Endothelial cell of umbilical vein (primary cell): Measurements from ENCODE around the gene DLGAP4. TPM values are rescaled to one million over a fixed set of nuclear protein-coding genes. Genes with fewer than 3 reads are reported as not detected.

ENCODE experiments used
- BruUV-seq: library from RNA; stranded (reverse); fragments of 400-500 nt; replicated peaks from 2 replicates; lab custom pipeline; 2021; lab: Mats Ljungman, UMichigan
- CTCF ChIA-PET: fragments of 300-600, 350-600 bp; sonication (Branson Sonifier 250); formaldehyde crosslinking; loops from one replicate; lab custom pipeline; 2021; ENCODE audit warnings: antibody characterized with exemption, inconsistent platforms; lab: Charles Lee
- POLR2A ChIA-PET: fragments of 300-600, 350-600 bp; sonication (Branson Sonifier 250); formaldehyde crosslinking; loops from one replicate; lab custom pipeline; 2021; ENCODE audit warnings: antibody characterized with exemption, inconsistent platforms; lab: Charles Lee
- DNase-seq: peaks from one replicate; pipeline ENCODE4 v3.0.0-alpha.2; 2011; ENCODE audit warnings: low read depth, low spot score
- FAIRE-seq: peaks from 2 replicates; lab custom pipeline; 2011; peaks lifted over from hg19 to GRCh38; lab: Jason Lieb, UNC
- H2AFZ ChIP-seq: 2 replicates; pipeline ENCODE4 v1.6.0; 2012; ENCODE audit warnings: low read depth, low read length, control low read depth, inconsistent platforms
- H3K27ac ChIP-seq: 2 replicates; pipeline ENCODE4 v1.5.1; 2011; ENCODE audit warnings: low read depth, mild to moderate bottlenecking, control low read depth, low read length, moderate library complexity; ENCODE audit not compliant: insufficient read depth
- H3K27me3 ChIP-seq, 2 experiments: 2 replicates each; pipeline versions ENCODE4 v1.6.0 to v1.6.1; 2011; ENCODE audit warnings: low read length in 2 of 2, mixed read lengths in 1 of 2; ENCODE audit not compliant: control insufficient read depth in 2 of 2, insufficient read depth in 2 of 2
- H3K36me3 ChIP-seq, 2 experiments: 2 replicates in 1 of 2; 3 replicates in 1 of 2; pipeline ENCODE4 v1.5.1; 2011; ENCODE audit warnings: low read length in 2 of 2, mild to moderate bottlenecking in 1 of 2, moderate library complexity in 1 of 2; ENCODE audit not compliant: control insufficient read depth in 2 of 2, insufficient read depth in 2 of 2; ENCODE audit errors: extremely low read depth in 1 of 2
- H3K4me1 ChIP-seq: 3 replicates; pipeline ENCODE4 v1.5.1; 2011; ENCODE audit warnings: mild to moderate bottlenecking, low read length; ENCODE audit not compliant: control insufficient read depth, insufficient read depth; ENCODE audit errors: extremely low read depth
- H3K4me2 ChIP-seq: 2 replicates; pipeline ENCODE4 v1.6.1; 2011; ENCODE audit warnings: low read length, control low read depth, mixed read lengths; ENCODE audit not compliant: insufficient read depth
- H3K4me3 ChIP-seq, 3 experiments: fragments of 200-600 bp in 1 of 3; sonication (generic), shearing (Covaris generic) in 1 of 3; replicated peaks in 1 of 3; 2 replicates each; pipeline ENCODE4 v1.5.1; 2011 to 2016; ENCODE audit warnings: control low read depth in 3 of 3, low read length in 3 of 3, mild to moderate bottlenecking in 2 of 3, inconsistent platforms in 1 of 3, low read depth in 1 of 3, moderate library complexity in 1 of 3; ENCODE audit not compliant: insufficient read depth in 1 of 3
- H3K79me2 ChIP-seq: 2 replicates; pipeline ENCODE4 v1.6.0; 2012; ENCODE audit warnings: low read length, inconsistent platforms; ENCODE audit not compliant: control insufficient read depth, insufficient read depth
- H3K9ac ChIP-seq: replicated peaks from 2 replicates; pipeline ENCODE3; 2011; ENCODE audit warnings: low read length, control low read depth; ENCODE audit not compliant: insufficient read depth; ENCODE audit errors: extremely low read depth
- H3K9me1 ChIP-seq: replicated peaks from 3 replicates; pipeline ENCODE4 v1.6.0; 2011; ENCODE audit warnings: mild to moderate bottlenecking, low read length; ENCODE audit not compliant: control insufficient read depth, insufficient read depth; ENCODE audit errors: extremely low read depth
- H3K9me3 ChIP-seq: replicated peaks from 2 replicates; pipeline ENCODE4 v1.5.1; 2012; ENCODE audit warnings: low read length, inconsistent platforms; ENCODE audit not compliant: control insufficient read depth, insufficient read depth
- H4K20me1 ChIP-seq: replicated peaks from 2 replicates; pipeline ENCODE3; 2011; ENCODE audit warnings: mild to moderate bottlenecking, low read length; ENCODE audit not compliant: control insufficient read depth, insufficient read depth; ENCODE audit errors: extremely low read depth
- CTCF ChIP-seq, 2 donors: IDR thresholded peaks; 1 replicate in 1 of 2; 2 replicates in 1 of 2; pipeline ENCODE4 v1.5.1; 2011; ENCODE audit warnings: low read length in 2 of 2, mild to moderate bottlenecking in 2 of 2, moderate library complexity in 2 of 2, control low read depth in 1 of 2, inconsistent platforms in 1 of 2, low read depth in 1 of 2; ENCODE audit not compliant: insufficient read depth in 1 of 2; ENCODE audit errors: extremely low read depth in 1 of 2
- EZH2 ChIP-seq: IDR thresholded peaks from 2 replicates; pipeline ENCODE4 v1.6.1; 2012; ENCODE audit warnings: borderline replicate concordance, low read depth, mild to moderate bottlenecking, moderate library complexity, low read length, inconsistent platforms; ENCODE audit not compliant: severe bottlenecking
- FOS ChIP-seq: IDR thresholded peaks from 2 replicates; pipeline ENCODE4 v1.6.1; 2011; ENCODE audit warnings: mild to moderate bottlenecking, low read length, moderate library complexity, borderline replicate concordance; ENCODE audit not compliant: insufficient read depth
- GATA2 ChIP-seq: IDR thresholded peaks from 2 replicates; pipeline ENCODE4 v1.7.0; 2011; ENCODE audit warnings: low read depth, mild to moderate bottlenecking, moderate library complexity, mixed read lengths, low read length; ENCODE audit not compliant: insufficient read length, insufficient read depth
- JUN ChIP-seq: IDR thresholded peaks from 2 replicates; pipeline ENCODE4 v1.6.1; 2011; ENCODE audit warnings: borderline replicate concordance, low read depth; ENCODE audit not compliant: insufficient read length, insufficient read depth
- MAX ChIP-seq: IDR thresholded peaks from 2 replicates; pipeline ENCODE4 v1.6.1; 2011; ENCODE audit not compliant: insufficient read depth, insufficient read length
- MYC ChIP-seq: IDR thresholded peaks from one replicate; pipeline ENCODE4 v1.6.1; 2011; ENCODE audit warnings: mild to moderate bottlenecking, low read depth, low read length
- POLR2A ChIP-seq: IDR thresholded peaks from 2 replicates; pipeline ENCODE4 v1.6.1; 2012; ENCODE audit warnings: low read depth, mild to moderate bottlenecking, control low read depth, low read length
- POLR2AphosphoS5 ChIP-seq: IDR thresholded peaks from 2 replicates; pipeline ENCODE4 v1.6.1; 2012; ENCODE audit warnings: low read depth, mild to moderate bottlenecking, control low read depth, low read length, moderate library complexity; ENCODE audit not compliant: insufficient read depth
- dilution Hi-C: fragments of 300-500 bp; cut with MboI; formaldehyde crosslinking; loops from one replicate; pipeline ENCODE4 v1.15.0; 2019; ENCODE audit warnings: low sequenced_read_pairs; ENCODE audit not compliant: extremely low pct_ligation_motif_present
- intact Hi-C: fragments of 100-400 bp; cut with micrococcal nuclease; formaldehyde crosslinking; loops from one replicate; pipeline ENCODE4 v1.10.0; 2022
- polyA plus RNA-seq, 4 experiments: library from polyadenylated mRNA; depleted of rRNA in 3 of 4; stranded (reverse) in 3 of 4; unstranded in 1 of 4; fragments of >200 nt; gene quantifications; 2 replicates each; pipeline versions ENCODE4 v1.2.1 to v1.2.3, GENCODE V29; 2011 to 2012; ENCODE audit warnings: missing spikeins in 1 of 4
- total RNA-seq: library from RNA; stranded (reverse); gene quantifications from 2 replicates; pipeline ENCODE4 v1.2.3, GENCODE V29; 2021

Gene DLGAP4
- total and polyA plus RNA-seq, 2 donors (not counting 3 experiments of a cell fraction or from before 2014, with no cell fraction given), result 57.5 to 125 TPM

- Histone ChIP-seq H3K9ac (no peak overlapping the region), H3K27ac (no peak overlapping the region), H3K9me3 (no peaks in the 10 kb centered on the region), H3K4me1 (no peaks in the 10 kb centered on the region), H3K79me2 (no peaks in the 10 kb centered on the region), H3K4me3 (no peak overlapping the region), H2AFZ (no peak overlapping the region), H3K9me1 (no peaks in the 10 kb centered on the region), H3K27me3 (peaks cover 0 to 3% of the 10 kb centered on the region in 2 experiments), H3K36me3 (no peaks in the 10 kb centered on the region), H3K4me2 (no peak overlapping the region), H4K20me1 (no peaks in the 10 kb centered on the region)
- FAIRE-seq (no peak), DNase-seq (no peak)
- dilution Hi-C loops (no loop called here), intact Hi-C loops (loop anchor here (10.0 kb wide), 1 partner anchor 117 kb away; no protein-coding TSS in a partner anchor)
- ChIA-PET CTCF (no interaction called here), POLR2A (no interaction called here)
- BruUV-seq, result no TSS peak
- no peak for TF ChIP-seq EZH2
These were observed 28.6 kb upstream of the DLGAP4 start for GRCh38 chr20:36277546-36277945.

GRCh38 chr20:36279362-36279761 is 26.8 kb upstream of the DLGAP4 start:
- Histone ChIP-seq H3K9me1 (no peaks in the 10 kb centered on the region), H3K27ac (no peak overlapping the region), H3K36me3 (no peaks in the 10 kb centered on the region), H3K79me2 (no peaks in the 10 kb centered on the region), H3K9me3 (no peaks in the 10 kb centered on the region), H3K9ac (no peak overlapping the region), H3K27me3 (peaks cover 0 to 2% of the 10 kb centered on the region in 2 experiments), H2AFZ (no peak overlapping the region), H3K4me2 (no peak overlapping the region), H4K20me1 (no peaks in the 10 kb centered on the region), H3K4me3 (no peak overlapping the region), H3K4me1 (no peaks in the 10 kb centered on the region)
- CTCF ChIA-PET, result interaction anchor here (1.1 to 2.1 kb wide), 2 partner anchors 11 to 160 kb away, joined by 3 to 7 read pairs; no protein-coding TSS in a partner anchor
- DNase-seq, result no peak
- BruUV-seq, result no TSS peak
- POLR2A ChIA-PET, result no interaction called here
- FAIRE-seq, result no peak
- intact Hi-C loops (loop anchor here (10.0 kb wide), 1 partner anchor 115 kb away; no protein-coding TSS in a partner anchor), dilution Hi-C loops (no loop called here)
- TF ChIP-seq POLR2A (no peak), GATA2 (no peak), EZH2 (no peak), MAX (no peak), FOS (no peak), CTCF (IDR thresholded peaks at IDR 0.05; ENCODE audit: extremely low read depth in 1 of 2, insufficient read depth in 1 of 2, low read depth in 1 of 2, low read length in 2 of 2) (no peak), MYC (no peak), POLR2AphosphoS5 (no peak), JUN (no peak)
